Epithelial cell of esophagus (primary cell): ENCODE results near the gene SPAG17.
A peak's percentile ranks its signal among the peaks of the same experiment; 100 is the strongest.

Source experiments
- DNase-seq: peaks from one replicate; pipeline ENCODE4 v3.0.0; 2010; ENCODE audit warnings: low read depth
- H3K4me3 ChIP-seq: 2 replicates; pipeline ENCODE4 v1.5.1; 2011; ENCODE audit warnings: mild to moderate bottlenecking, low read length, control low read depth
- CTCF ChIP-seq: IDR thresholded peaks from 2 replicates; pipeline ENCODE4 v1.5.1; 2011; ENCODE audit warnings: low read depth, mild to moderate bottlenecking, low read length, control low read depth, inconsistent platforms; ENCODE audit not compliant: insufficient read depth; ENCODE audit errors: missing control alignments

The SPAG17 gene

DNA sequence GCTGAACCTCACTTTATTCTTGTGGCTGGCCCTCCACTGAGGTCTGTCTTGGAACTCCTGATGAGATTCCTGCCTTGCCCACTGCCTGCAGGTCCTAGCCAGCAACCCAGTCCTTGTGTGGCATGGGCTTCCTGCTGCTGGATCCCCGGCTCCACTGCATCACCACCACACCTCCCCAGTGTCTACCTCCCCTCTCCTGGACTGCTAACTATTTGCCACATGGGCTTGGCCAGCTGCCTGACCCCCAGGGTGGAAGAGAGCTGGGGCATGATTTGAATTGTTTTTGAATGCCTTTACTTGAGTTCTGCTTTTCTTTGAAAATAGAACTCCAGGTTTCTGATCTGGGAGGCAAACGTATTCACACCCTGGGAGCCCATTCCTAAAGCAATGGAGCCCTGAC is 41.2 kb downstream of the SPAG17 start:
- H3K4me3 ChIP-seq: no peak overlapping the region
- no peak for TF ChIP-seq CTCF
- DNase-seq: no peak

DNA sequence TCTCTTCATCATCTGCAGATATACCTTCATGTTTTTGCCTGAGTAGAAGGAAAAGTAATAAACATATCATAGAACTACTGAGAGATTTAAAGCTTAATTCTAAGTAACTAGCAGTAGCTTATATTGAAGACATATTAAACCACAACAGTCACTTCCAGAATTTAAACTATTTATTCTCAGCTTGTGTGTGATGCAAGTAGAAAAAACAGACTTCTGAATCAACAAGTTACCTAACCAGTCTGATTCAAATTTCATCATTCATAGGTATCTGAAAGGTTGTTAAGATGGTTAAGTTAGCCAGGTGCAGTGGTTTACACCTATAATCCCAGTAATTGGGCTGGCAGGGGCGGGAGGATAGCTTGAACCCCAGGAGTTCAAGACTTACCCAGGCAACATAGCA is 41.9 kb downstream of the SPAG17 start:
- TF ChIP-seq CTCF: no peak
- DNase-seq: peak; percentile 84
- H3K4me3 ChIP-seq: no peak overlapping the region

- TF ChIP-seq CTCF: no peak
- H3K4me3 ChIP-seq: no peak overlapping the region
- DNase-seq: no peak
Observed at GRCh38 chr1:118142546-118142945, 42.5 kb downstream of the SPAG17 start.

- H3K4me3 ChIP-seq: no peak overlapping the region
- TF ChIP-seq CTCF: no peak
- no peak for DNase-seq
Observed at GRCh38 chr1:118137900-118138299, 47.1 kb downstream of the SPAG17 start.

DNA sequence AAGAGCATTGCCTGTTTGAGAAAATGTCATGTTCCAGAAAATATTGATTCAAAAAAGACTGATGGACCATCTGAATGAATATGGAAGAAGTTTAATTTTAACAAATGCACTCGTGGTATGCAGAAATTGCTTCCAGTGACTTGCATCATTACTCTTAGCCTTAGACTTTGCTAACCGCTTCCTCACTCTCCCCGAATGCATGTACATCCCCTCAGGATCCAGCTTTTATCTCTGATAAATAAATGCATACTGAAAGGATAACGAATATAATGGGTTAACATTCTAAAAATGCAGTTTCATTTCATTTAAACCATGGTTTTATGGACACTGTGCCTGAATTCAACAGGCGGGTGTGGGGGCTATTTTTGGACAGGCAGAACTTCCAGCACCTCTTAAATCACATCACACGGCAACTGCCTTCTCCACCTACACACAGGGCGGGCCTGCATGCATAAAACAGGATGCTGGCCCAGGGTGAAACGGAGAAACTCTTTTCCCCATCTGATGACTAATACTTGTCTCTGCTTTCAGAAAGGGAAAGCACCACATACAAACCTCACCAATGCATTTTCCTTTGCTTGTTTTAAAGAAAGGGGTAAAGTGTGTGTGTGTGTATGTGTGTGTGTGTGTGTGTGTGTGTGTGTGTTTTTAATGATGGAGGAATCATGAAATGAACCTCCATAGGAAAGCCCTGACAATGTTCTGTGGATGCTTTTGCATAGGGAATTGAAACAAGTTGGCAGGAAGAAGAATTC is 48.7 kb downstream of the SPAG17 start:
- TF ChIP-seq CTCF: no peak
- no peak overlapping the region for H3K4me3 ChIP-seq
- DNase-seq: peak; percentile 83

GRCh38 chr1:118132000-118132399 is 53.0 kb downstream of the SPAG17 start:
- no peak overlapping the region for H3K4me3 ChIP-seq
- TF ChIP-seq CTCF: no peak
- DNase-seq: no peak

DNA sequence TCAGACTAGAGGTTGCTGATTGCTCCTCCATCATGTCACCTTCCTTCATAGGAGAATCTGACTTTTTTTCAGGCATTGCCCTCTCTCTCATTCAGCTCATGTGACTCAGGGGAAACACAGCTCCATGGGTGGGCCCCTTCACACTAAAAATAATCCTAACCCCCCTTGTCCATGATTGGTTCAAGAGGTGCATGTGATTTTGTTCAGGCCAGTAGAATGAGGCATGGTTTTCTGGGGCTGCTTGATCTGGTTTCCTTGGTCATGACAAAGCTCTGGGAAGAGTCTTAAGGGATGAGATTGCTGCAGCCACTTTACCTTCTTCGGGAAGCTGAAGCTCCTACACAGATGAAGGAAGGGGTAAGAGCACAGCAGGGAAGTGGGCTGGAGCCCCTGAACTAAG is 56.3 kb downstream of the SPAG17 start:
- TF ChIP-seq CTCF: no peak
- H3K4me3 ChIP-seq: no peak overlapping the region
- no peak for DNase-seq
